IPS-18c (cell line): Measurements from ENCODE around the gene CRELD1.

Experiments used
- H3K4me3 ChIP-seq: 2 replicates; pipeline ENCODE4 v1.7.0; 2013; ENCODE audit warnings: low read depth, mild to moderate bottlenecking, low read length, moderate library complexity; ENCODE audit not compliant: insufficient read depth
- H3K9me3 ChIP-seq: one replicate; pipeline ENCODE4 v1.6.1; 2013; ENCODE audit warnings: mild to moderate bottlenecking, low read length, moderate library complexity; ENCODE audit not compliant: control insufficient read depth, insufficient read depth

CRELD1 gene

DNA sequence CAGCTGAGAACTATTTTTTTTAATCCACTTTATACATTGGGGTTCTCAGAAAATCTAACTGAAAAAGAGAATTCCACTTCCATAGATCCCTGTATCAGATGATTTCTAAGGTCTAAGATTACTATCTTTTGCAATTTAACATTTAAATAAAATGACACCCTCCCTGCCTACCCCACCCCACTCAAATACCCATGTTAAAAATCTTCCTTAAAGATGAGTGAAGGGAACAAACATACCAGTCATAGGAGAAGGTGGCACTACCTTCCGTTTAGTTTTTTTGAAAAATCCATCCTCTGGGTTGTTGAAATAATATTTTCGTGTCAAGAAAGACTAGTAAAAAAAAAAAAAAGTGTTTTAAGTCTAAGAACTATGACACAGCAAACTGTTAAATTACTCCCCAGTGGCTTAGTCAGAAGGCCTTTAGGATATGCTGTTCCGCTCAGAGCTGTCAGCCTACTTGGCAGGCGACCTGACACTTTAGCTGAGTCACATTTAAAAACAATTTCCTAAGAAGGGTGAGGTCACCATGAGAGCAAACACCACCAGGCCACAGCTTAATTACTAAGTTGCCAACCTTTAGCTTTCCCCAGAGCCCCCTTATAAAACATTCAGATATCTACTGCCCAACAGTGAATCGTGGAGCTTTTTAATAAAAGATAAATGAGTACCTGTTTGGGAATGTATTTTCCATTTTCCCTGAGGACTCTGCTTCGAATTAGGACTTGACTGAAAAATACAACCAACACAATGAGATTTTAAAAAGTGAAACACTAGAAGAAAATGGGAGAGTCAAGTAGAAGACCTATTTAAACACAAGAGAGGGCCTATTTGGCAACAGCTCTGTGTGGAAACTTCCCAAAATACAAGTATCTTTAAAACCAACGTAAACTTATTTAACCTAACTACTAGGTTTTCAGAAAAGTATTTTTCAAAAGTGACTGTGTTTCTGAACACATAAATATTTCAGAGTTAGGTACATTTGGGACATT lies 43.4 kb downstream of the CRELD1 start:
- H3K9me3 ChIP-seq: no peaks in the 10 kb centered on the region
- no peak overlapping the region for H3K4me3 ChIP-seq

DNA sequence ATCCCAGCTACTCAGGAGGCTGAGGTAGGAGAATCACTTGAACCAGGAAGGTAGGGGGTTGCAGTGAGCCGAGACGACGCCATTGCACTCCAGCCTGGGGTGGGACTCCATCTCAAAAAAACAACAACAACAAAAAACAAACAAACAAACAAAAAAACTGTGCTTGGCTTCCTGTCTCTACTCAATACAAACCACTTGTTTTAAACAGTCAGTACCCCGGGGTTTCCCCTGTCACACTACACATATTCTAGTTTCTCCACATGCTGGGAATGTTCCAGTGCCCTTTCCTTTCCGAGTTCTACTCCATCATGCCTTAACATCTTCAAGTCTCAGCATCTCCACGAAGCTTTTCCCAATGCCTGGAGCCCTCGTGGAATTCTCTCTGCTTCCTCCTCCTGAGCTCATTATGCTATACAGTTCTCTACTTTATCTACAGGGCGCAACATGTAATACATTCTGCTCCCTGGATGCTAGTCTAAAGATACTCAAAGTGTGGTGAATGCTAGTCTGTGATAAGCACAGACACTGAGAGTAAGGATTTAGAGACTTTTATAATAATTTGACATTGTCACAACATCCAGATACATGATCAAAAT lies 45.2 kb downstream of the CRELD1 start:
- H3K4me3 ChIP-seq: no peak overlapping the region

DNA sequence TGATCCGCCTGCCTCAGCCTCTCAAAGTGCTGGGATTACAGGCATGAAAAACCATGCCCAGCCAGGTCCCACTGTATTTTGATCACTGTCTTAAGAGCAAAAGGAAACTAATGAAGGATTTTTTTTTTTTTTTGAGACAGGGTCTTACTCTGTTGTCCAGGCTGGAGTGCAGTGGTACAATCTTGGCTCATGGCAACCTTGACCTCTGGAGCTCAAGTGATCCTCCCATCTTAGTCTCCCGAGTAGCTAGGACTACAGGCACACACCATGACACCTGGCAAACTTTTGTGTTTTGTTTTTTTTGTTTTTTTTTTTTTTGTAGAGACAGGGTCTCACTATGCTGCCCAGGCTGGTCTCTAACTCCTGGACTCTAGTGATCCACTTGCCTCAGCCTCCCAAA lies 46.6 kb downstream of the CRELD1 start:
- Histone ChIP-seq H3K9me3 (no peaks in the 10 kb centered on the region), H3K4me3 (no peak overlapping the region)

More for the DNA sequence above, 45.2 kb downstream of the CRELD1 start:
- no peaks in the 10 kb centered on the region for H3K9me3 ChIP-seq

DNA sequence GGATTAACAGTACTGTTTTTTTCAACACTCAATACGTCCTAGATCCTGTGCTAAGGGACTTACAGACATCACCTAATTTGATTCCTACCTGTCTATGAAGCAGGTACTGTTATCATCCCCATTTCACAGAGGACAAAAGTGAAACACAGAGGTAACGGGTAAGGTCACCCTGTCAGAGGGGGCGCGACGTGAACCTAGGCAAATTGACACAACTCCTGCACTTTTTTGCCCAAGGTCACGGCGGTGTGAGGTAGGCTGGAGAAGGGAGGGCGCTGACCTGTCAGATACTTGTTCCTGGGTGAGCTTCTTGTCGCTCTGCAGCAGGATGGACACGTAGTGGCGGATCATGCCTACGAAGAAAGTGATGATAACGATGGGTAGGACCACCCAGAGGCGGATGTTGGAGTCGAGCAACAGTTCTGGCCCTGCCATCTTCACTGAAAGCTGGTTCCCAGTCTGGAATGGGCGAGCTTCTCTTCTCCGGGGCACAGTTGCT lies 52.6 kb downstream of the CRELD1 start:
- peak overlapping the region; percentile 74 for H3K4me3 ChIP-seq
- no peaks in the 10 kb centered on the region for H3K9me3 ChIP-seq

DNA sequence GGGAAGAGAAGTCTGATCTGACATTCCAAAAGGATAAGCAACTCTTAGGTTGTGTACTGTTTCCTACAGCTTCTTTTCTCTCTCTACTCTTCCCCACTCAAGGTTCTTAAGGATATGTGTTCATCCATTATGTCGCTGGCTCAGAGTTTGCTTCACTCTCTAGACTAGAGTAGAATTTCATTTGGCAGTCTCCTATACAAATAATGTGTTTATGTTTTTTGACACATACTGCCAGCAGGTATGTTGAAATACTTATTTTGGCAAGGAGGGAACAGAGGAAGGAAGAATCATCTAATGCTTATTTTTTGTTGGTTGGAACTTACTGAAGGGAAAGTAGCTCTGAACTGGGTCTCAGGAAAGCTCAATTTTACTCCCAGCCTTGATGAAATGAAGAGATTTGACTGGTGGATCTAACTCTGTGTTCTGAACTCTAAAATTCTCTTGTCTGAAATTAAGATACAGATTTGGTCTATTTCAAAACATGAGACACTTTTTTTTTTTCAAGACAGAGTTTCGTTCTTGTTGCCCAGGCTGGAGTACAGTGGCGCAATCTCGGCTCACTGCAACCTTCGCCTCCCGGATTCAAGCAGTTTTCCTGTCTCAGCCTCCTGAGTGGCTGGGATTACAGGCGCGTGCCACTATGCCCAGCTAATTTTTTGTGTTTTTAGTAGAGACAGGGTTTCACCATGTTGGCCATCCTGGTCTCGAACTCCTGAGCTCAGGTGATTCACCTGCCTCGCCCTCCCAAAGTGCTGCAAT lies 60.6 kb downstream of the CRELD1 start:
- Histone ChIP-seq H3K4me3 (no peak overlapping the region), H3K9me3 (no peaks in the 10 kb centered on the region)
